ENCODE data around the gene TXNRD3. TPM values are rescaled to one million over a fixed set of nuclear protein-coding genes. Genes with fewer than 3 reads are reported as not detected.

TXNRD3 gene
- total RNA-seq, 1 experiment from 2014 or later: 8.1 TPM

DNA sequence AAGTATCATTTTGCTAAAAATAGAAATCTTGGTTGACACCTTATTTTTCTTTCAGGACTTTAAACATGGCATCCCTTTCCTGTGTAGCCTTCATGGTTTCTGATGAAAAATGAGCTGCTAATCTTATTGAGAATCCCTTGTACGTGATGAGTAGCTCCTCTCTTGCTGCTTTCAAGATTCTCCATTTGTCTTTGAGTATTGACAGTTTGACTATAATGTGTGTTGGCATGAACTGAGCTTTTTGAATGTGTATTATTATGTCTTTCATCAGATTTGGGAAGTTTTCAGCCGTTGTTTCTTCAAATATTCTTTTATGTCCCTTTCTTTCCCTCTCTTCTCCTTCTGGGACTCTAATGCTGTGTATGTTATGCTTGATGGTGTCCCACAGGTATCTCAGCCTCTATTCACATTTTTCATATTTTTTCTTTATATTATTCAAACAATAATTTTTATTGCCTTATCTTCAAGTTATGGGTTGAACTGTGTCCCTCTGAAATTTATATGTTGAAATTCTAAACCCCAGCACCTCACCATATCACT, 92.1 kb downstream of the TXNRD3 start:
- peaks cover 0 to 4% of the 10 kb centered on the region in 2 experiments; a peak in 2 of 5 replicates for H3K9me3 Mint-ChIP-seq
- DNase-seq: no peak
- no CpG with 5 or more reads among the region's 2 CpGs for WGBS (ENCODE audit: extremely low coverage, insufficient read length, low lambda C conversion rate)

More for the DNA sequence above, 92.1 kb downstream of the TXNRD3 start:
- no peak overlapping the region for H2BK120ac ChIP-seq (ENCODE audit: low read depth, low read length, poor library complexity, severe bottlenecking)
- H2AK5ac ChIP-seq (ENCODE audit: insufficient read length, low read length): no peak overlapping the region
- H3T11ph ChIP-seq (ENCODE audit: low read length): no peak overlapping the region
- H2AFZ ChIP-seq (ENCODE audit: low read length): no peak overlapping the region
- Mint-ChIP-seq H3K27me3 (ENCODE audit: low read depth) (no peaks in the 10 kb centered on the region; the same call in 1 of the 2 replicates), H3K36me3 (ENCODE audit: insufficient read depth in 1 of 3, low read depth in 3 of 3) (no peaks in the 10 kb centered on the region), H3K4me3 (no peak overlapping the region), H3K4me1 (peaks cover 0 to 1% of the 10 kb centered on the region in 2 experiments; a peak in 1 of 4 replicates), H3K27ac (no peak overlapping the region)
- H2BK20ac ChIP-seq (ENCODE audit: low read depth, low read length, poor library complexity, severe bottlenecking): no peak overlapping the region
- H3K27me3 ChIP-seq (ENCODE audit: insufficient read depth, low read length): no peaks in the 10 kb centered on the region
- no peaks in the 10 kb centered on the region for H3K4me1 ChIP-seq (ENCODE audit: insufficient read depth, low read length)
- no peak overlapping the region for H3K4ac ChIP-seq (ENCODE audit: low read depth, low read length)
- H3K9ac ChIP-seq (ENCODE audit: extremely low read depth, insufficient read length, low read length): no peak overlapping the region
- H3K14ac ChIP-seq (ENCODE audit: insufficient read depth, low read length): no peak overlapping the region
- no peak overlapping the region for H3K18ac ChIP-seq (ENCODE audit: insufficient read length, low read depth, low read length)
- H3K79me1 ChIP-seq (ENCODE audit: insufficient read depth, low read depth, low read length, poor library complexity, severe bottlenecking): no peaks in the 10 kb centered on the region
- H3K23ac ChIP-seq (ENCODE audit: insufficient read length, low read depth, low read length): no peak overlapping the region
- H3K9me3 ChIP-seq (ENCODE audit: control insufficient read depth, low read depth, low read length): no peaks in the 10 kb centered on the region
- no peak overlapping the region for H2BK15ac ChIP-seq (ENCODE audit: low read depth, low read length)
- TF ChIP-seq, protein P1, sequence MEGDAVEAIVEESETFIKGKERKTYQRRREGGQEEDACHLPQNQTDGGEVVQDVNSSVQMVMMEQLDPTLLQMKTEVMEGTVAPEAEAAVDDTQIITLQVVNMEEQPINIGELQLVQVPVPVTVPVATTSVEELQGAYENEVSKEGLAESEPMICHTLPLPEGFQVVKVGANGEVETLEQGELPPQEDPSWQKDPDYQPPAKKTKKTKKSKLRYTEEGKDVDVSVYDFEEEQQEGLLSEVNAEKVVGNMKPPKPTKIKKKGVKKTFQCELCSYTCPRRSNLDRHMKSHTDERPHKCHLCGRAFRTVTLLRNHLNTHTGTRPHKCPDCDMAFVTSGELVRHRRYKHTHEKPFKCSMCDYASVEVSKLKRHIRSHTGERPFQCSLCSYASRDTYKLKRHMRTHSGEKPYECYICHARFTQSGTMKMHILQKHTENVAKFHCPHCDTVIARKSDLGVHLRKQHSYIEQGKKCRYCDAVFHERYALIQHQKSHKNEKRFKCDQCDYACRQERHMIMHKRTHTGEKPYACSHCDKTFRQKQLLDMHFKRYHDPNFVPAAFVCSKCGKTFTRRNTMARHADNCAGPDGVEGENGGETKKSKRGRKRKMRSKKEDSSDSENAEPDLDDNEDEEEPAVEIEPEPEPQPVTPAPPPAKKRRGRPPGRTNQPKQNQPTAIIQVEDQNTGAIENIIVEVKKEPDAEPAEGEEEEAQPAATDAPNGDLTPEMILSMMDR (conservative IDR thresholded peaks at IDR 0.05): no peak
- H3K4me2 ChIP-seq (ENCODE audit: insufficient read depth, insufficient read length, low read length): no peak overlapping the region
- H3K56ac ChIP-seq (ENCODE audit: insufficient read length, low read depth, low read length): no peak overlapping the region
- no peak overlapping the region for H4K5ac ChIP-seq (ENCODE audit: insufficient read length, low read depth, low read length)
- H3K23me2 ChIP-seq (ENCODE audit: insufficient read length, low read depth, low read length, poor library complexity, severe bottlenecking): no peaks in the 10 kb centered on the region
- no peak overlapping the region for H2BK12ac ChIP-seq (ENCODE audit: insufficient read length, low read depth, low read length)
- no peak overlapping the region for H3K27ac ChIP-seq (ENCODE audit: insufficient read length, low read depth, low read length)
- no peak overlapping the region for H4K8ac ChIP-seq (replicated peaks; ENCODE audit: insufficient read length, low read depth, low read length)
- H4K20me1 ChIP-seq (ENCODE audit: control insufficient read depth, insufficient read depth, insufficient read length): no peaks in the 10 kb centered on the region
- no peaks in the 10 kb centered on the region for H3K79me2 ChIP-seq (ENCODE audit: insufficient read depth, low read length)
- H2BK5ac ChIP-seq (ENCODE audit: insufficient read length, low read length): no peak overlapping the region
- no peak overlapping the region for H4K91ac ChIP-seq (ENCODE audit: insufficient read length, low read depth, low read length)

Data from H9 (cell line).